Measurements from ENCODE around the gene WHAMM.

The WHAMM gene

GRCh38 chr15:82846621-82847020 is 37.2 kb downstream of the WHAMM start (continued):
- TF ChIP-seq PATZ1 (tag by site-specific recombination; IDR thresholded peaks at IDR 0.05) (no peak), SCRT2 (tag by site-specific recombination; IDR thresholded peaks at IDR 0.05) (peak; percentile 68)

- no peak for TF ChIP-seq ZNF548 (tag by site-specific recombination; IDR thresholded peaks at IDR 0.05)
- no peak for TF ChIP-seq ZNF214 (tag by site-specific recombination; IDR thresholded peaks at IDR 0.05; ENCODE audit: borderline replicate concordance)
- TF ChIP-seq ZFHX2 (tag by site-specific recombination; conservative IDR thresholded peaks at IDR 0.05), result no peak
- CTCF ChIA-PET, result interaction anchor here (0.9 to 5.0 kb wide), 5 partner anchors 15 to 401 kb away, joined by 4 to 54 read pairs (median 4); partner anchors contain the start of gene RAMAC
- Histone ChIP-seq H3K4me1 (ENCODE audit: control insufficient read depth, insufficient read depth, low read length) (no peaks in the 10 kb centered on the region), H3K27ac (ENCODE audit: extremely low read depth, low read depth, low read length) (no peak overlapping the region), H3K4me3 (ENCODE audit: low read depth, low read length) (no peak overlapping the region), H3K9me3 (ENCODE audit: control insufficient read depth, insufficient read depth, low read depth, low read length) (no peaks in the 10 kb centered on the region), H3K36me3 (ENCODE audit: control insufficient read depth in 2 of 2, insufficient read depth in 1 of 2, low read length in 2 of 2) (peaks cover 5 to 57% of the 10 kb centered on the region in 2 experiments; a peak in 2 of 3 replicates)
- POLR2A ChIA-PET, result no interaction called here
Observed at GRCh38 chr15:82847703-82848102, 38.3 kb downstream of the WHAMM start.

DNA sequence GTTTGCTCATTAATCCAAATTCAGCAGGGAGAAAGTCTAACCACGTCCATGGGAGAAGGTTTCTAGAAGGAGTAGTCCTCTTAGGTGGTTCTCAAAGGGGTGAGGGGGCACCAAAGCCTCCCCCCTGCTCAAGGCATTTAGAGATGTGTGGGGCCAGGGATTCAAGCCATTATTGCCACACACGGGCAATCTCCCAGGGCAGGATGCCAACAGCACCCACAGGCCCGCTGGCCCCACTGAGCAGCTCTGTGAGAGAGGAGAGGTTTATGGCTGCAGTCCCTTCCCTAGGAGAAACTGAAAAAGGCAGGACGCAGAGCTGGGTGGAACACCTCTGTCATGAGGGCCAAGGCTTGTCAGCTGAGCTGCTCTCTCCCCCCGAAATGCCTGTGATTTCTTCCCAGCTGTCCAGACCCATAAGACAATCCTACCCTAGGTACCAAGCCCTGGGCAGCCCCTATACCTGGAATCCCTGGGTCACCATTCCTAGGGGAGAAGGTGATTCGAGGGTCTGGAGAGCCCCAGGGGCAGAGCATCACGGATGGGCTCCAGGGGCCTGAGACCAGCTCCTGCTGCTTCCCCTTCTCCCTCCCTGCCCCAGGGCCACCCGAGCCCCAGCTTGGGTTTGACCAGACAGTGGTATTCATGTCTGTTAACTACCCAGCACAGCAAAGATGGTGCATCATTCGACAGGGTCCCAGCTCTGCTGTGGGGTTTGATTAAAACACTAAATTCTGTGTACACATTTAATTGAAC is 39.0 kb downstream of the WHAMM start:
- ChIA-PET POLR2A (interaction anchor here (1.9 to 2.3 kb wide), 2 partner anchors 137 to 154 kb away, joined by 5 read pairs; partner anchors contain the start of gene RAMAC), CTCF (interaction anchor here (0.6 to 5.0 kb wide), 15 partner anchors 8 to 763 kb away, joined by 3 to 54 read pairs (median 5); partner anchors contain the start of gene RAMAC)
- TF ChIP-seq, protein P1, sequence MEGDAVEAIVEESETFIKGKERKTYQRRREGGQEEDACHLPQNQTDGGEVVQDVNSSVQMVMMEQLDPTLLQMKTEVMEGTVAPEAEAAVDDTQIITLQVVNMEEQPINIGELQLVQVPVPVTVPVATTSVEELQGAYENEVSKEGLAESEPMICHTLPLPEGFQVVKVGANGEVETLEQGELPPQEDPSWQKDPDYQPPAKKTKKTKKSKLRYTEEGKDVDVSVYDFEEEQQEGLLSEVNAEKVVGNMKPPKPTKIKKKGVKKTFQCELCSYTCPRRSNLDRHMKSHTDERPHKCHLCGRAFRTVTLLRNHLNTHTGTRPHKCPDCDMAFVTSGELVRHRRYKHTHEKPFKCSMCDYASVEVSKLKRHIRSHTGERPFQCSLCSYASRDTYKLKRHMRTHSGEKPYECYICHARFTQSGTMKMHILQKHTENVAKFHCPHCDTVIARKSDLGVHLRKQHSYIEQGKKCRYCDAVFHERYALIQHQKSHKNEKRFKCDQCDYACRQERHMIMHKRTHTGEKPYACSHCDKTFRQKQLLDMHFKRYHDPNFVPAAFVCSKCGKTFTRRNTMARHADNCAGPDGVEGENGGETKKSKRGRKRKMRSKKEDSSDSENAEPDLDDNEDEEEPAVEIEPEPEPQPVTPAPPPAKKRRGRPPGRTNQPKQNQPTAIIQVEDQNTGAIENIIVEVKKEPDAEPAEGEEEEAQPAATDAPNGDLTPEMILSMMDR (tag by site-specific recombination; IDR thresholded peaks at IDR 0.05), result no peak
- no peak for TF ChIP-seq ZNF292 (tag by site-specific recombination; IDR thresholded peaks at IDR 0.05; ENCODE audit: borderline replicate concordance, low read depth)
- no peak for TF ChIP-seq ZNF654 (tag by site-specific recombination; IDR thresholded peaks at IDR 0.05; ENCODE audit: low read depth)
- no peak for TF ChIP-seq HIC1 (tag by site-specific recombination; IDR thresholded peaks at IDR 0.05)
- TF ChIP-seq ZNF623 (tag by site-specific recombination; IDR thresholded peaks at IDR 0.05), result no peak
- no peak for TF ChIP-seq GFI1B (tag by site-specific recombination; IDR thresholded peaks at IDR 0.05)
- H3K36me3 ChIP-seq (ENCODE audit: control insufficient read depth in 2 of 2, insufficient read depth in 1 of 2, low read length in 2 of 2), result peaks cover 5 to 60% of the 10 kb centered on the region in 2 experiments; a peak in 2 of 3 replicates
- no peaks in the 10 kb centered on the region for H3K9me3 ChIP-seq (ENCODE audit: control insufficient read depth, insufficient read depth, low read depth, low read length)
- H3K27ac ChIP-seq (ENCODE audit: extremely low read depth, low read depth, low read length), result no peak overlapping the region
- H3K4me3 ChIP-seq (ENCODE audit: low read depth, low read length), result no peak overlapping the region
- 0 out of 2 replicates have a peak, but pooled peaks cover 2% of the 10 kb centered on the region for H3K4me1 ChIP-seq (ENCODE audit: control insufficient read depth, insufficient read depth, low read length)

Data from HEK293 (cell line).